Stimulated activated naive CD8-positive, alpha-beta T cell treated with anti-CD3 and anti-CD28 coated beads, Interleukin-15, Interleukin-2, amounts not matched to agents 100 U/mL and 50 U/mL, for 24 hours (primary cell): ENCODE results near the gene ADAMTSL1.

Source experiments
- ATAC-seq: fragments of 150-1000 bp; cut with Tn5 transposase; one replicate; pipeline ENCODE4 v1.10.0; 2021
- DNase-seq: peaks from one replicate; pipeline ENCODE4 v3.0.0; 2021

Gene ADAMTSL1

DNA sequence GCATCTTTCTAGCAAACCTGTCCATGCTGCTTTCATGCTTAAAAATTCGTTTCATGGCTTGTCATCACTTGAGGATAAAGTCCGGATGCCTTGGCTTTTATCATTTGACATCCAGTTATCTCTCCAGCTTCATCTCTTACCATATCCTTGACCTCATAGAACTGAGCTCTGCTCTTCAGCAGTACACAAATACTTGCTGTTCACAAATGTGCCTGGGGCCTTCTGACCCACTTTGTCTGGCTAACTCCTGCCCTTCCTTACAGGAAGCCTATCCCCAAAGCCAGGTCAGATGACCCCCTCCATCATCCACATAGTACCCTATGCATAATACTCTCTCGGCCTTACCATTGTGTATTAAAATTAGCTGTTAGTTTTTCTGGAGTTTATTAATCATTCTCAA lies 310.0 kb downstream of the ADAMTSL1 start:
- ATAC-seq (no peak), DNase-seq (no peak)

DNA sequence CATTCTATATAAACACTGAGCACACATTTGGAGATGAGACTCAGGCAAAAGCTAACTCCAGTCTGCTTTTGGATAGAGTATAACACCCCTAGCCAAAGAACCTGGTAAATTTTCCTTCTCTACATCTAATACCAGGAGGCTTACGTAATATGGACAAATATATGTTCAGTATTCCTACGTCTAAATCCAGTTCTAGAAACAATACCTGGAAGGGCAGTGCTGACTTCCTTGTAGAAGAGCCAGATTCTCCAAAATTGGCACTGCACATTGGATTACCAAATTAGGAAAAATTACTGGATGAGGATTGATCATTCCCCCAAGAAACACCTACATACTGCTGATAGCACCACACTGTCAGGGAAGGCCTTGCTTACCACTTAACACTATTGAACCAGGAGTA lies 311.7 kb downstream of the ADAMTSL1 start:
- no peak for DNase-seq
- ATAC-seq: no peak

DNA sequence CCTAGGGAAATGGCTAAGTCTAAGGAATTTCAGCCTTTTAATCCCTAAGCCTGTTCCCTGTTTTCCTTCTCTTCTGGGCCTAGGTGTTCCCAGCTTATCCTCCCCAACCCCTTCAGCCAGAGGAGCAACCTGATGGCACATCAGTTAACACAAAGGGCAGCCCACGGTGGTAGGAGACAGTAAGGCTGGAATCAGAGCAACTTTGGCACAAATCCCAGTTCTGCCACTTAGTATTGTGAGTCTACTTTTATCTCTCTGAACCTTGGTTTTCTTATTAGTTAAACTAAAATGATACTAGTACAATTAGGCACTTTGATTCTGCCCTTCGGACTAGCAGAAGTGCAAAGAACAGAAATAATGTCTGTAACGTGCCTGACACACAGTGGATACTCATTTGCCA lies 312.2 kb downstream of the ADAMTSL1 start:
- ATAC-seq (no peak), DNase-seq (no peak)

DNA sequence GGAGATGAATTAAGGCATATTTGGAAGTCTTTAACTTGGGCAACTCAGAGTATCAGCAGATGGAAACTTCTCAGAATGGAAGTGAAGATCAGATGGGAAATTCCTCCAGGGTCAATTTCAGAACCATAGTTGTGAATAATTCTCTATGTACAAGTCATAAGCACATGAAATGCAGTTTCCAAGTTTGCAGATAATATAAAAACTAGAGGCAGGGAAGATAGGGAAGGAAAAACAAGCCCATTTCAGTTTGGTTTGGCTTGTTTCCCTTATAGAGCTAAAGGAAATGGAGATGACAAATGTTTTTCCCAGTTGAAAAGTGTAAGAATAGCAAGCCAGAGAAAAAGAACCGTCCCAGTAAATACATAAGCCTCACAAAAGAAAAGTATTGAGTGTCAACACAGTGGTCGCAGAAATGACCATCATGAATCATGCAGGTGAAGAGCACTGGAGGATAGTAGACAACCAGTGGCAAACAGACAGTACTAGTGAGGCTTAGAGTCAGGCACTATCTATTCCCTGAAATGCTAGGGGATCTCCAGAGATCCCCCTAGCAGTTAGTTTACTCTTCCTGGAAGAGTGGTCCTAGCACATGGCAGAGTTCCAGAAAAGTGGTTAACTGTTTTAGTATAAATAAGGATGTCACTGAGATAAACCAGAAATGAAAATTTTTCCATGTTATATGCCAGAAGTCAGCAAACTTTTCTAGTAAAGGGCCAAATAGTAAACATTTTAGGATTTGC lies 313.1 kb downstream of the ADAMTSL1 start:
- ATAC-seq (no peak), DNase-seq (no peak)

DNA sequence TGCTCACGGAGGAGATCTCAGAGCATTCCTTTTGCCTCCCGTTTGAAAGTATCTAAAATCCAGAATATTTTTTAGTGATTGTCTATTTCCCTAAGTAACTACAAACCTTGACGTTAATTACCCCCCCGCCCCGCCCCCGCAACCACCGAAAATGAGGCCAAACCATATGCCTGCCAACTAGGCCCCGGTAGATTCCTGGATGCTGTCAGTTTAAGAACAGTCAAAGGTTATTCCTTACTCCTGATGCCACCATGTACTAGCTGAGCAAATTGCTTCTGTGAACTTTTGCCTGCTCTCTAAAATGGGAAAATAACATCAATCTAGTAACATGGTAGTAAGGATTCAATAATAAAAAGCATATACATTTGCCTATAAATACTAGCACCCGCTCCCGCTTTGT lies 314.3 kb downstream of the ADAMTSL1 start:
- no peak for DNase-seq
- ATAC-seq: no peak

DNA sequence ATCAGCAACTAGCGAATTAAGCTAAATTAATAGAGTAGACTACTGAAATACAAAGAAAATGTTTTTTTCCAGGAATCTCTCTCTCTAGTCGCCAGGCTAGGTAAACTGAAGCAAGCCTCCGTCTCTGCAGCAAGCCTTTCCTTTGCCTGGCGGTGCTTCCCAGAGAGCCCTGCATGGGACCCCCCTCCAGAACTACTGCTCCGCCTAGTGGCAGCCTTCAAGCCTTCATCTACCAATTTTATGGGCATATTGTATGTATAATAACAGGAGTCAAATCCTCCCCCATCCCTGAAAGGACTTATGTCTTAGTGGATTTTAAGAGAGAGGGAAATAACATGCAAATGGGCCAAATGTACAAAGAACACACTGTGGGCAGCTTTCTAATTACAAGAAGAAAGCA lies 317.1 kb downstream of the ADAMTSL1 start:
- DNase-seq: no peak
- no peak for ATAC-seq

DNA sequence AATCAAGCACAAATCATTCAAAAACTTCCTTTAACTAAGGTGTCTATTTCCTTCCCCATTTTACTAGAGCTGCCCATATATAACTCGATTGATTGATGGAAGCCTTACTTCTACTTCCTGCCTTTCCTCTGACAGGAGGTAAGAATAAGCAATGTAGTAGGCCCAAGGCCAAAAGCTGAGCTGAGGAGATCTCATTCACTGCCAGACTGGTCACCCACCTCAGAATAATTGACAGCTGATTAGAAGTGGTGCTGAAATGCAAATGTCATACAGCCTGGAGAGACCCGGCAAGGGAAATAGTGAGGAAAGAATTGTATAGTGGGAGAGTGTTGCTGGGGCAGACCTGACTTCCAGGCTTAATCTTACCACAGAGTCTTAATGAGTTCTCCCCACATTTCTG lies 319.2 kb downstream of the ADAMTSL1 start:
- DNase-seq (no peak), ATAC-seq (no peak)

DNA sequence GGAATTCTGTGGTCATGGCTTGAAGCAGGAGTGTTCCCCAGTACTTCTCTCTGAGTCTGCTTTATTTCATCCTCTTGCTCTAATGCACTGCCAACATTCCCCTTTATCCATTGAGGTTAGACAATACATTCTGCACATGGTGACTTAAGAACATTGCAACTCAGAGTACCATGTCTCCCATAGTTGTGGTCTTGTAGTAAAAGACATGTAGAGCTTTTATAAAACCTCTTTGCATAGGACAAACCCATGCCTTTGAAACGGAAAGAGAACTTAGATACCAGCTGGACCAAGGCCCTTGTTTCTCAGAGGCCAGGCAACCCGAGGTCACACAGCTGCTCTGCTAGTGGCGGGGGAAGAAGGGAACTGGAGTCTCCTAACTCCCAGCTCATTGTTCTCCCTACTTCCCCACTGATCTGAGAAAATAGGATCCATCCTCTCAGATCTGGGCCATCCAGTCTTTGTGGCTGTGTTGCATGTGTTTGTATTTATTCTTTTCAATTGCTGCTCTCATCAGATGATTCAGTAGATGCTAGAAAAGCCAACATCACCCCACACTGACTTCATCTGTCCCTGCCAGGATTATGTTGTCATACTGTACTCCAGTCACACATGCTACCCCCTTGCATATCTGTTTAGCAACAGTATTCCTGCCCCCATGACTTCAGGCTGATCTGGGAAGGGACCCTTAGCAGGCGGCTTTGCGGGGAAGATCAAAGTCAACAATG lies 322.2 kb downstream of the ADAMTSL1 start:
- ATAC-seq (no peak), DNase-seq (no peak)

DNA sequence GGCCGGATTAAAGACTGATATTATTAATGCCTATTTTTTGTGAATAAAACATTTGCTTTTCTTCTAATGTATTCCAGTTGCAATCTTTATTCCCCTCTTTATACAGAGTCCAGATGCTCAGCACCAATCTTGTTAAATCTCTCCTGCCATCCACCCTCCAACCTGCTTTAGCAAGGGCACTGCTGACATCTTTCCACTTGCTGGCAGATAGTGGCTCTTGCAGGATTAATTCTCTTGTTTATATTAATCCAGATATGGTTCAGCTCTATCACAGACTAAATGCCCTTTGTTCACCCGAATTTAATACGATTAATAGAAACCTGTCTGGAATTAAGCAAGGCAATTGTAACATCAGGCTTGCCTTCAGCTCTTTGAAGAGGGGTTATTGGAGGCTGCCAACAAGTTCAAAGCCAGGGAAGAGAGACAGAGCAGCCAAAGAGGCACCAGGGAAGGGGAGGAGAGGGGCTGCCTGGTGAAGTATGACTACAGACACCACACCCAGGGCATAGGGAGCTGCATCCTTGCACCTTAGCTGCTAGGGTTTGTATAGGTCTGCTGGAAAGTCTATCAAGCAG lies 322.8 kb downstream of the ADAMTSL1 start:
- ATAC-seq (no peak), DNase-seq (no peak)

DNA sequence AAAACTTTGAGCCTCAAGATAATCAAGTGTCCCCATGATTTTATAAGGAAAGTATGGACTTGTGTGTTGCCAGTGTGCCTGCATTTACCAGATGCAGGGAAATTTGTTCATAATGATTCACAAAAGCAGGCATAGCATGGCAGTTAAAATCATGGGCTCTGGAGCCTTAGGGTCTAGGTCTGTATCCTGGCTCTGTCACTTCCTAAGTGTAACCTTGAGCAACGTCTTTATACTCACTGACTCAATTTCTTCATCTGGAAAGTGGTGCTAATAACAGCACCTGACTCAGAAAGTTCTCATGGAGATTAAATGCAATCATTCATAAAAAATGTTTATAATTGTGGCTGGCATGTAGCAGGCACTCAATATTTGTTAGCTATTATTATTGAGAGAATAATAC lies 324.2 kb downstream of the ADAMTSL1 start:
- ATAC-seq: no peak
- DNase-seq: no peak

DNA sequence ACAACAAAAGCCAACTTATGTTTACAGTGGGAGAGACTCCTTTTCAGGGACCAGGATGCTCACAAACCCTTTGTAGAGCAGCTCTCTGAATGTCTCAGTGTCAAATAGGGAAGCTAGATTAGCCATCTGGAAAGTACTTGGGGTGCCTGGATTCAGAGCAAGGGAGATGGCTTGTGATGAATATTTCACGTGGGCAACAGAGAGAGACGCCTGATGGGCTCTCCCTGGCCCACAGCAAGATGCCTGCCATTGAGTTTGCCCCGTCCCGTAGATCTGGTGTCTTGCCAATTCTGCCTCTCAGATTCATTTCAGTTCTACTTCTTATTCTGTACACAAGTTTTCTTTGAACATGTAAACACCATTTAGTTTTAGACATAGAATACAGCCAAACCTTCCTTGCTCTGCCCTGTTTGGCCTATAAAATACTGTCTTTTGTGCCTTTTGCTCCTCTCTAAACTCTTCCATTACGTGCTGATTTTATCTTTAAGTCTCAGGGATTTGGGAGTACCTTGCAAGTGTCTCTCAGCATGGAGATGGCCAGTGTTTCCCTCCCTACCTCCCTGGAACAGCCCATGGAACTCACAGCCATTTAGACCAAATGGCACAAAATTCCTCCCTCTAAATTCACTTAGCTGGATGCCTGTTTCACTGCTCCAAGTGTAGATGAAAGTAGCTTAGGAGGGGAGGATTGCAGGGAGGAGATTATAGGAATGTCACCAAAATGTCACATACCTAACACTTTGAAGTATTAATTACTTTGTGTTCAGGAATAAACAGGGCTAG lies 324.7 kb downstream of the ADAMTSL1 start:
- no peak for ATAC-seq
- DNase-seq: no peak

DNA sequence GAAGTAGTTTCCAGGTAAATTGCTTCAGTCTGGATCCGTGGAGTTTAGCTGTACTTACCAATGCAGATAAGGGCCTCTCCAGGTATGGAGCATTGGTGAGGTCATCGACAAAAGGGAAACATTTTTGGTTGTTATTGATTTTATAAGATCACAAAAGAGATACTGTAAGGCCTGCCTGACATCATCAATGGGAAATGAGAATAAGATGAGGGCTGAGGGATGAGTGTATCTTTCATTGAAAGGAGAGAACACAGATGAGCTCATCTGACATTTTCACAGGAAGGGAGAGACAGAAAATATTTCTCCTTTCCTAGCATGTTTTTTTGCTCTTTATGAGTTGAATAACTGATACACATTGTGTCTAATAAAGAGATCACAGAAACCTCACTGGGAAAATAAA lies 325.5 kb downstream of the ADAMTSL1 start:
- DNase-seq (no peak), ATAC-seq (no peak)

DNA sequence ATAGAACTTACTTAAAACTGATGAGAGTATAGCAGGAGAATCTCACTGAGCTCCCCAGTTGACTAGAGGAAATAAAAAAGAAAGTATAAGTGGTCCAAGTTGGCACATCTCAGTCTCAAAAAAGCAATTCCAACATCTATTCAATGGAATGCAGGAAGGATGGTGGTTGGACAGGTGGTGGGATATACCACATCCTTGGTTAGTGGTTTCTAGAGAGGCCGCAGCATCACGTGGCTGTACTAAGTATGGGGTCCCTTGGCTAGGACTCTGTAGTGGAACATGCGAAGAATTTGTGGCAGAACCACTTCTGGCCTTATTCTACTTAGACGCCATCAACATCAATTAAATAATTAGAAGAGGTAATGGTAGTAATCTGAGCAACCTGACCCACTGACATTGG lies 326.6 kb downstream of the ADAMTSL1 start:
- ATAC-seq: no peak
- DNase-seq: no peak

DNA sequence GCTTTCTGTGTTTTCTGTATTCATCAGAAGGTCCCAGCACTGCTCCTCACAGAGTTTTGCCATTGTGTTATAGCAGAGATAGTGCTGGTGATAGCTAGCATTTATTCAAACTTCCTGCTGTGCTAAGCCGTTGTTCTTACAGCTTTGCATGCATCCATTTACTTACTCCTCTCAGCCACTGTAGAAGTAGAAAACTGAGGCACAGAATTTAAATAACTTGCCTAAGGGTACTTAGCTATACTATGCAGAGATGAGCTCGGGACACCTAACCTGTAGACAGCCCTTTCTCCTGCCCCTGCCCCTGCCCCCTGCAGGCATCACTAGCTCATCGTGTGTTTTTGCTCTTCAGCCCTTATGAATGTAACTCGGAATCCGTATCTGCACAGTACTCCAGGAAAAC lies 331.4 kb downstream of the ADAMTSL1 start:
- DNase-seq: no peak
- ATAC-seq: no peak

DNA sequence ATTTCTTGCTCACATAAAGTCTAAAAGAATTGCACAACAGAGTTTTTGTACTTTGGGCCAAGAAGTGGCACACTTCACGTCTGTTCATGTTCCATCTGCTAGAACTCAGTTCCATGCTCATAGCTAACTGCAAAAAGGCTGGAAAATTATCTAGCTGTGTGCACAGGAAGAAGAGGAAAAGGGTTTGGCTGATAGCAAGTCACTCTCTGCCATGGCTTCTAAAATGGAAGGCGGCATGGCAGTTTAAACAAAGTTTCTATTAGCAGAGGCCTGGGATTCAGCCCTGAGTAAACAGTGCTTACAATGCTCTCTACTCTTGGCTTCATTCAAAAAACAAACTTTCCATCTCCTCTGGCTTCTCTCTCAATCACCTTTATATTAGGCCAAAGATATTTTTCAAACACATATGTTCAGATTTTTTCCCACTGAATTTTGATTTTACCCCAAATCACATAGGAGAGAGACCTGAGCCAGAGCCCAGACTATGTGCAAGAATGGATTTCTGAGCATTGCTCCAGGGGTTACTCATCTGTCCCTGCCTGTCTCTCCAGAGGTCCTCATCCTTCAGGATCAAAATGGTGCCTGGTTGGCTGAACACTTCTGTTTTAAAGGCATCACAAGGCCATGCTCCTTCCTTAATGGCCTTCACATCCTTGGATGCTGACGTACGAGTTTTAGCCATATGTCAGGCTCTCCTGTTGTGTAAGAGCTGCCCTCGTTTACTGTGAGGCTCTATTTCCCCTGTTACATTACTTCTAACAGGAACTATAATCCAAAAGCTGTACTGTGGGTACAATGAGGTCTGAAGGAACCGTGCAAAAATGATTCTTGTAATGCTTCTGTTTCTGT lies 332.5 kb downstream of the ADAMTSL1 start:
- no peak for DNase-seq
- ATAC-seq: no peak

DNA sequence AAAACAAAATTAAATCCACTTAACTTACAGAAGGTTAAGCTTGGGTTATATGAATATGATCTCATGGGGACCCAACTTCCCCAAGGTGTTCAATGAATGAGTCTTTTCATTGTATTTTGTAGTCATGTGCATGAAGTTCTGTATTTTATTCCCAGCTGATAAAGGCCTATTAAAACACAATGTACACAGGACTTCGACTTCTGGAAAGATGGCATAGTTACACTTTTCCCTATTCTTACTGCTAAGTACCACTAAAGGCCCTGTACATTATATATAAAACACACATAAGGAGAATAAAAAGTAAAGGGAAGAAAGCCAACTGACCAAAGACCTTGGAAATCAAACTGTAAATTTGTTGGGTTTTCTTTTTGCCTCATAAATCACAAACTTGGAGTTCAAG lies 336.6 kb downstream of the ADAMTSL1 start:
- ATAC-seq (no peak), DNase-seq (no peak)

DNA sequence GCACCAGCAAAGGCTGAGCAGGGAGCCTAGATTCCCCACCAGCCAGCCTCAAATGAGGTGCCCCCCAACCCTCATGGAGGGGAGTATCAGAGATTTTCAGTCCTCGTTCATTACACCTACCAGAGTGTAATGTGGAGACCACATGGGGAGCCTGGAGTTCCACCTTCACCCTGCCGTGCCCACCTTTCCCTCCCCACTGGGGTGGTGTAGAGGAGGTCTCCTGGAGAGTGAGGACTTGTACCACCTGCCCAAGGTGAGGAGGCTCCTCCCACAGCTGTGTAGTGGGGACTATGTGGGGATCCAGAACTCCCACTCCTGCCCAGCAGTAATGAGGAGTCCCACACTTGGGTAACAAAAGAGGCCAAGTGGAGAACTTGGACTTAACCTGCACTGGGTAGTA lies 337.2 kb downstream of the ADAMTSL1 start:
- no peak for ATAC-seq
- DNase-seq: no peak

DNA sequence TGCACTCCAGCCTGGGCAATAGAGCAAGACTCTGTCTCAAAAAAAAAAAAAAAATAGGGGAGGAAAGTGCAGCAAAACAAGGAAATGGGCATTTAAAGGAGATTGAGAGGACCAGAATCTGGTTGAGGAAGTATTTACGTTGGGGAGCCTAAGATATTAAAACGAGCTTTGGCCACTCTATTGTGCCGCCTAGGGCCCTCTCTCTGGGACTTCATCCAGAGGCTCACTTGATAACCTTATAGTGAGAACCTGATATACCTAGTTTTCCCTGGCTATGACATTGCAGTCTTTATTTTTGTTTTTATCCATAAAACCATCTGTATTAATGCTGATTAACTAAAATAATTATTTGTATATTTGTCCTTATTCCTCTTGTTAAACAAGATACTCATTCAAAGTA lies 345.5 kb downstream of the ADAMTSL1 start:
- no peak for DNase-seq
- no peak for ATAC-seq

DNA sequence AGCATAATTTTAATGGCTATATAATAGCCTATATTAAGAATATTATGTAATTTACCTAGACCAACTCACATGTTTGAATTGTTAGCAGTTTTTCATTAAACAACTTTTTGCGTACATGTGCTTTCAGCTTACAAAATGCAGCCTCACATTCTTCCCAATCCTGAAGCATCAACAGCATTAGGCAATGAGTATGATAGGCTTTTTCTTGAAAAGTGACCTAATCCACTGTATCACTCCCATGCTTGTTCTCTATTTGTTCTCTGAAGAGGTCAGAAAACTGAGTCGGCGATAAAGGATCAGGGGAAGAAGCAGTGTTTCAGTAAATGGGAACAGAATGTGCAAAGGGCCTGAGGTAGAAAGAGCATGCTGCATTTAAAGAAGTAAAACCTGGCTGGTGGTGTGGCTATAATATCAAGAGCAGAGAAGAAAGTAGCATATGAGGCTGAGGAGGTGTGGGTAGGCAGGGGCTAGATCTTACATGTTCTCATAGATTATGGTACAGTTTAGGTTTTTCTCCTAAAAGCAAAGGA lies 346.7 kb downstream of the ADAMTSL1 start:
- ATAC-seq (no peak), DNase-seq (no peak)

DNA sequence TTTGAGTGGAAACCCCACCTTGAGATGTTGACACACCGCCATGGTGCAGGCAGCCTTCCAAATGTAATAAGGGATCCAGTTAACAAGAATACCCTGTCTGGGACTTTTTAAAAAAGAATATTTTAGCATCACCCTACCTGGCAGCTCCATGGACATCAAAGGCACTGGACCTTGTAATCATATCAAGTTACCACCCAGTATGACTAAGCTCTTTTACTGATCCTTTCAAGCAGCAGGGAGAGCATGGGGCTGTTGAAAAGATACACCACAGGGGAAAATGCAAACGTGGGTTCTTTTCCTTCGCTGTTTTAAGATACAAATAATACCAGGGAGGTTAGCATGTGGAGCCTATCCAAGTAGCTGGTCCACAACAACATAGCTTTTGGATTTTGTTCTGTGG lies 347.8 kb downstream of the ADAMTSL1 start:
- ATAC-seq (no peak), DNase-seq (no peak)

DNA sequence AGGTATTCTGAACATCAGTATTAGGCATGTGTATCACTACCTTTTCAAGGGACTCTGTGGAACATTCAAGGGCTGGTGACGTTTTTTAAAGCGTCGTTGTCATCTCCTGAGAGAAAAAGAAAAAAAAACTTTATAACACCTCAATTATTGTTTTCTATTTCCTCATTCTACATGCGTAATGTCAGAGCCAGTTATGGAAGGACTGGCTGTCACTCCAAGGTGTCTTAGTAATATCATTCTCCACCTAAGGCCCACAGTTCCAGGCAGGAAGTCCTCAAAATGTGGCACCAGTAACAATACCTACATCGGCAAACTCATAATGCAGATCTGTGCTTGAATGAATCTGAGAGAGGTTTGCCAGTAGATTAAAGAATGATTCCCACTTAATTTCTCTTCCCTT lies 348.9 kb downstream of the ADAMTSL1 start:
- no peak for ATAC-seq
- DNase-seq: no peak
